MCF 10A (cell line): ENCODE results near the gene BCAT1. TPM values are rescaled to one million over a fixed set of nuclear protein-coding genes. Genes with fewer than 3 reads are reported as not detected.

Source experiments
- BruUV-seq: library from RNA; stranded (reverse); fragments of 400-500 nt; replicated peaks from 2 replicates; lab custom pipeline; 2021; lab: Mats Ljungman, UMichigan
- CTCF ChIA-PET: fragments of 300-600 bp; sonication (Branson Sonifier 250); formaldehyde crosslinking; extraction: SDS; loops from one replicate; lab custom pipeline; 2021; ENCODE audit warnings: antibody characterized with exemption, inconsistent platforms; lab: Yijun Ruan, JAX
- POLR2A ChIA-PET: fragments of 300-600, 350-650 bp; sonication (Branson Sonifier 250); formaldehyde crosslinking; extraction: SDS; loops from one replicate; lab custom pipeline; 2020; ENCODE audit warnings: antibody characterized with exemption, inconsistent platforms; lab: Yijun Ruan, JAX
- DNase-seq: peaks from one replicate; pipeline ENCODE4 v3.0.0-alpha.2; 2018; ENCODE audit not compliant: unreplicated experiment
- H3K27ac Mint-ChIP-seq: one replicate; pipeline ENCODE4 v1.8.0; 2022; ENCODE audit warnings: mild to moderate bottlenecking, low read depth, mixed read lengths; ENCODE audit not compliant: unreplicated experiment
- H3K27me3 Mint-ChIP-seq: one replicate; pipeline ENCODE4 v1.8.0; 2022; ENCODE audit warnings: mixed read lengths; ENCODE audit not compliant: insufficient read depth, unreplicated experiment
- H3K36me3 Mint-ChIP-seq: one replicate; pipeline ENCODE4 v1.8.0; 2022; ENCODE audit warnings: mild to moderate bottlenecking, moderate library complexity, mixed read lengths; ENCODE audit not compliant: insufficient read depth, unreplicated experiment
- H3K4me1 Mint-ChIP-seq: one replicate; pipeline ENCODE4 v1.8.0; 2022; ENCODE audit warnings: mixed read lengths; ENCODE audit not compliant: insufficient read depth, unreplicated experiment
- H3K4me3 Mint-ChIP-seq: one replicate; pipeline ENCODE4 v1.8.0; 2022; ENCODE audit warnings: mild to moderate bottlenecking, moderate library complexity, mixed read lengths; ENCODE audit not compliant: unreplicated experiment
- H3K9me3 Mint-ChIP-seq: one replicate; pipeline ENCODE4 v1.8.0; 2022; ENCODE audit warnings: mixed read lengths; ENCODE audit not compliant: unreplicated experiment
- intact Hi-C: fragments of 100-400 bp; cut with micrococcal nuclease; formaldehyde crosslinking; loops from 2 replicates; pipeline ENCODE4 v1.14.1; 2022
- total RNA-seq: library from RNA; stranded (reverse); gene quantifications from 2 replicates; pipeline ENCODE4 v1.2.3, GENCODE V29; 2022
- TF ChIP-seq, protein P1 (sequence below): fragments of 200-600 bp; IDR thresholded peaks from one replicate; pipeline ENCODE4 v1.8.0; 2022; ENCODE audit warnings: antibody characterized with exemption, mild to moderate bottlenecking; ENCODE audit not compliant: unreplicated experiment

BCAT1 gene
- total RNA-seq, 1 experiment from 2014 or later = 0.12 TPM

DNA sequence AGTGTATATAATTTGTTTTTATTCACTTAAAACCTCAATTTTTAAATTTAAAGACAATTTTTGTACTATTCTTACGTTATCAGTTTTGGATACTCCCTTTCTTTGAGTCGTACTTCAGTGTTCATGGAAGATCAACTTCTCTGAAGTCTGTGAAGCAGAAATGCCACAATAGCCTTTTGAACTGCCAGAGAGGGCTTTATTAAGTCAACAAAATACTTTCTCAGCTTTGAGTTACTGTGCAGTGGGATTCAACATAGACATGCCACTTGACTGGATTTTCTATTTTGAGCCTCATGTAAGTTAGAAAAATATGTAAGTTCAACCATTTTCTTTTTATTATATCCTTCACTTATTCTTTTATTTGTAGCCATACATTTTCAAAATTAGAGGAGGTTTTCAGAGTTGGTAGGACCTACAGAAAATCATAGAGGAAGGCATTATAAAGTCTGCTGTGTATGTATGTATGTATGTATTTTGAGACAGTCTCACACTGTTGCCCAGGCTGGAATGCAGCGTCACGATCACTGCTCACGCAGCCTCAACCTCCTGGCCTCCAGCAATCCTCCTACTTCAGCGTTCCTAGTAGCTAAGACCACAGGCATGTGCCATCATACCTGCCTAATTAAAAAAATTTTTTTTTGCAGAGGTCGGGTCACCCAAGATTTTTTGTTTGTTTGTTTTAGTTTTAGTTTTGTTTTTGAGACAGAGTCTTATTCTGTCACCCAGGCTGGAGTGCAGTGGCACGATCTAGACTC lies 31.3 kb upstream of the BCAT1 start:
- no peaks in the 10 kb centered on the region for H3K27me3 Mint-ChIP-seq
- BruUV-seq = no TSS peak
- intact Hi-C loops = no loop called here
- TF ChIP-seq, protein P1, sequence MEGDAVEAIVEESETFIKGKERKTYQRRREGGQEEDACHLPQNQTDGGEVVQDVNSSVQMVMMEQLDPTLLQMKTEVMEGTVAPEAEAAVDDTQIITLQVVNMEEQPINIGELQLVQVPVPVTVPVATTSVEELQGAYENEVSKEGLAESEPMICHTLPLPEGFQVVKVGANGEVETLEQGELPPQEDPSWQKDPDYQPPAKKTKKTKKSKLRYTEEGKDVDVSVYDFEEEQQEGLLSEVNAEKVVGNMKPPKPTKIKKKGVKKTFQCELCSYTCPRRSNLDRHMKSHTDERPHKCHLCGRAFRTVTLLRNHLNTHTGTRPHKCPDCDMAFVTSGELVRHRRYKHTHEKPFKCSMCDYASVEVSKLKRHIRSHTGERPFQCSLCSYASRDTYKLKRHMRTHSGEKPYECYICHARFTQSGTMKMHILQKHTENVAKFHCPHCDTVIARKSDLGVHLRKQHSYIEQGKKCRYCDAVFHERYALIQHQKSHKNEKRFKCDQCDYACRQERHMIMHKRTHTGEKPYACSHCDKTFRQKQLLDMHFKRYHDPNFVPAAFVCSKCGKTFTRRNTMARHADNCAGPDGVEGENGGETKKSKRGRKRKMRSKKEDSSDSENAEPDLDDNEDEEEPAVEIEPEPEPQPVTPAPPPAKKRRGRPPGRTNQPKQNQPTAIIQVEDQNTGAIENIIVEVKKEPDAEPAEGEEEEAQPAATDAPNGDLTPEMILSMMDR = no peak
- no peaks in the 10 kb centered on the region for H3K4me1 Mint-ChIP-seq
- no peaks in the 10 kb centered on the region for H3K36me3 Mint-ChIP-seq
- DNase-seq = no peak
- no peaks in the 10 kb centered on the region for H3K9me3 Mint-ChIP-seq
- no peak overlapping the region for H3K4me3 Mint-ChIP-seq
- POLR2A ChIA-PET = interaction anchor here (0.9 kb wide), 1 partner anchor 18 kb away, joined by 3 read pairs; no protein-coding TSS in a partner anchor
- H3K27ac Mint-ChIP-seq = no peak overlapping the region
- CTCF ChIA-PET = interaction anchor here (0.6 kb wide), 1 partner anchor 127 kb away, joined by 3 read pairs; no protein-coding TSS in a partner anchor

DNA sequence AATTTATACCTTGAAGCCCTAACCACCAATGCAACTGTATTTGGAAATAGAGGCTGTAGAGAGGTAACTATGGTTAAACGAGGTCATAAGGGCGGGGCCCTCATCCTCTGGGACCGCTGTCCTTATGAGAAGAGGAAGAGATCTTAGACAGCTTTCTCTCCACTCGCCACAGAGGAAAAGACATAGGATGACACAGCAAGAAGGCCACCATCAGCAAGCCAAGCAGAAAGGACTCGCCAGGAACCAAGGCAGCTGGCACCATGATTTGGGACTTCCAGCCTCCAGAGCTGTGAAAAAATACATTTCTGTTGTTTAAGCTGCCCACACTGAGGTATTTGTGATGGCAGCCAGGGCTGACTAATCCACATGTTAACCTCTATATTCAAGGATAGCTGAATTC lies 30.4 kb upstream of the BCAT1 start:
- H3K27ac Mint-ChIP-seq = no peak overlapping the region
- no peaks in the 10 kb centered on the region for H3K36me3 Mint-ChIP-seq
- no peak overlapping the region for H3K4me3 Mint-ChIP-seq
- no peaks in the 10 kb centered on the region for H3K27me3 Mint-ChIP-seq
- BruUV-seq = no TSS peak
- H3K9me3 Mint-ChIP-seq = no peaks in the 10 kb centered on the region
- H3K4me1 Mint-ChIP-seq = no peaks in the 10 kb centered on the region
- TF ChIP-seq, protein P1 = no peak
- no peak for DNase-seq
- CTCF ChIA-PET = interaction anchor here (0.8 kb wide), 1 partner anchor 11 kb away, joined by 3 read pairs; no protein-coding TSS in a partner anchor
- intact Hi-C loops = no loop called here
- POLR2A ChIA-PET = no interaction called here

DNA sequence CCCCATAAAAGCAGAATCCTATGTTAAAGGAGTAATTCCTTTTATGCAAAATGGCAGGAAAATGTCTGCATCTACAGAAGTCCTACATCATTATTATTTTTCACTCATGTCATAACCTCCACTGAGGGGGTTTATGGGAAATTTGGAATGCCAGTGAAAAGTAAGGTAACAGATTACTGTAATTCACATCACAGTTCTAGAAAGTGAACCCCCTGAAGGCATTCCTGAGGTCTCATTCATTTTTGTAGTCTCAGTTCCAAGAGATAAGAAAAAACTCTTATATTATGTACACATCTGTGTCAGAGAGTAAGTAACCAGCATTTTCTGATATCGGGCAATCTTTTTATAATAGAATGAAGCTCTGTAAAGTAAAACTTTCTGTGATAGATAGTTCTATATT lies 28.8 kb upstream of the BCAT1 start:
- Mint-ChIP-seq H3K27me3 (no peaks in the 10 kb centered on the region), H3K4me3 (no peak overlapping the region), H3K36me3 (no peaks in the 10 kb centered on the region), H3K4me1 (no peaks in the 10 kb centered on the region), H3K27ac (no peak overlapping the region), H3K9me3 (no peaks in the 10 kb centered on the region)
- BruUV-seq = no TSS peak
- POLR2A ChIA-PET = no interaction called here
- no peak for DNase-seq
- TF ChIP-seq, protein P1 = no peak
- intact Hi-C loops = no loop called here
- CTCF ChIA-PET = interaction anchor here (1.1 kb wide), 1 partner anchor 177 kb away, joined by 3 read pairs; no protein-coding TSS in a partner anchor

DNA sequence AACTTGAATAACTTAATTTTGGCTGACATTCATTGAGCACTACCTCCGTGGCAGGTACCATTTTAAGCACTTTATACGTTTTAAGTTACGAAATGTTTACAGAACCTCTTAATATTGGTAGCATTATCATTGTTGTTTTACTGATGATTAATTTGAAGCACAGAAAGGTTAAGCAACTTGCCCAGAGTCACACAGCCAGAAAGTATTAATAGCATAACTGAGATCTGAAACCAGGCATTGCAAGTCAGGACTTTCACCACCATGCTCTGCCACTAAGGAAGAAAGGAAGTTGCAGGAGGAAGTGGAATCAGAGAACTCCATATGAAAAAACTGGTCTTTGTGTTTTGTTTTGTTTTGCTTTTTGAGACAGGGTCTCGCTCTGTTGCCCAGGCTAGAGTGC lies 28.2 kb upstream of the BCAT1 start:
- DNase-seq = no peak
- ChIA-PET CTCF (interaction anchor here (0.7 to 1.1 kb wide), 3 partner anchors 16 to 125 kb away, joined by 3 to 4 read pairs (median 4); no protein-coding TSS in a partner anchor), POLR2A (interaction anchor here (1.2 kb wide), 1 partner anchor 10 kb away, joined by 3 read pairs; no protein-coding TSS in a partner anchor)
- no TSS peak for BruUV-seq
- Mint-ChIP-seq H3K36me3 (no peaks in the 10 kb centered on the region), H3K27me3 (no peaks in the 10 kb centered on the region), H3K4me1 (no peaks in the 10 kb centered on the region), H3K27ac (no peak overlapping the region), H3K9me3 (no peaks in the 10 kb centered on the region), H3K4me3 (no peak overlapping the region)
- TF ChIP-seq, protein P1 = no peak
- intact Hi-C loops = no loop called here
